Stimulated activated naive CD4-positive, alpha-beta T cell treated with Interleukin-2 at 50 U/mL for 16 hours (primary cell): Measurements from ENCODE around the gene SNPH.

Source experiments
- DNase-seq: peaks from one replicate; lab custom pipeline; 2025; lab: John Stamatoyannopoulos, UW

The SNPH gene

DNA sequence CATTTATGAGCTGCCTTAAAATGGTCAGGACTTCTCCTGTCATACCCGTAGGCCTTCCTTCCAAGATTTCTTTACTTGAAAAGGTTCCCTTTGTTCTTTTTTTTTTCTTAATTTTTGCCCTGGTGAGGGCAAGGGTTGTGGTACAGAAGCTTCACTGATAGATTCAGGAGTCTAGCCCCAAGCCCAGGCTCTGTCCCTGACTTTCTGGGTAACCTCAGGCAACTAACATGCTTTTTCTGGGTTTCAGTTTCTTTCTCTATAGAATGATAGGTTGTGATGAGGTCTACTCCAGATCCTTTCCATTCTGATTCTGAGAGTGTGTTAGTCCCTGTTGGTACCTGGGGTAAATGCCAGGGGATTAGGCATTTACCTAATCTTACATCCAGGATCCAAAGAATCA is 21.2 kb downstream of the SNPH start:
- no peak for DNase-seq

DNA sequence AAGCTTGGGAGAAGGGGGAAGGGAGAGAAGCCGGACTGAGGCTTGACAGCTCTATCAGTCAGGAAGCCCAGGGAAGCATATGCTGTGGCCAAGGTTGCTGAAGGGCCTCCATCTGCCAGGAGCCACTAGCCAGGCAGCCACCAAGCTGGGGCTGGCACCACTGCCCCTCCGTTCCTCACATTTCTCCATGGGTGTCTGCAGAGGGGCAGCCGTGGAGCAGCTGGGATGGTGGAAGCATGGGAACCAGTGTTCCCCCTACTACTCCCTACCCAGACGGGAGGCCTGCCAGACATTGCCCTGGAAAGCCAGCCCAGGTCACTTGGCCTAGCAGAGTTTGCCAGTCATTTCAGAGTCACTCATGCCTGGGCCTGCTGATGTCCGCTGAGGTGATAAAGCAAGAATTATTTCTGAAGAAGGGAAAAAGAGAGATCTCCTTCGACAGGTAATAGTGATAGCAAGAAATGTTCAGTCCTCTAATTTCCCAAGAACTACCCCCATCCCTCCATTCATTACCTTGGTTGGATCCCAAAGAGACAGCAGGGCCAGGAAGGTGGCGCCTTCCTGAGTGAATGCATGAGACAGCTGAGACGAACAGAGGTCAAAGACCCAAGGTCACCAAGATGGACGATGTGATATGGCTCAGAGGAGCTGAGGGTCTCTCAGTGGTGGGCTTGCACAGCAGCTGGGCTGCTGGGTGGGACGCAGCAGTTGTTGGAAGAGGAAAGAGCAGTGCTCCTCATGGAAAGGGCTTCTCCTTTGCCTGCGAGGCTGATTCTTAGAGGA is 21.9 kb downstream of the SNPH start:
- DNase-seq: no peak

DNA sequence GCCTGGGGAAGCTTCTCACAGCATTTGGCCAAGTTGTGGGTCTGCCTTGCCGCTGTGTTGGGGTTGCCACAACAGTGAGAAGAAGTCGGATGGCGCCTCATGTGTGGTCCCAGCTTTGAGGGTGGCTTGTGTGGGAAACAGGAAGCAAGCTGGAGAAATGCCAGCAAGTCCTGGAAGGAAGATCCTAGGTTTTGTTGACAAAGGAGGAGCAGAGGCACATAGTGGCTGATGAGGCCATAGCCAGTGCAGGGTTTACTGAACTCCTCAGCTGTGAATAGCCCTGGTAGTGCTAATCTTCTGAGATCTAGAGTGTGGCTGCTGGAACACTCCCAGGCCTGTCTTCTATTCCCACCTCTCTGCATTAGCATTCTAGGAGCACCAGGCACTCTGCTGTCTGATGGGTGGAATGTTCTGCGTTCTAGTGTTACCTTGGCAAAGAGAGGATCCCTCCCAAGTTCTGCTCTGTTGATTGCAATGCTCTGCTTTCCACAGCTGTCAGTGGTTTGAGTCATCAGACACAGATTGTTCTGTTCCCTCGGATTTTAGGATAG is 25.2 kb downstream of the SNPH start:
- no peak for DNase-seq

DNA sequence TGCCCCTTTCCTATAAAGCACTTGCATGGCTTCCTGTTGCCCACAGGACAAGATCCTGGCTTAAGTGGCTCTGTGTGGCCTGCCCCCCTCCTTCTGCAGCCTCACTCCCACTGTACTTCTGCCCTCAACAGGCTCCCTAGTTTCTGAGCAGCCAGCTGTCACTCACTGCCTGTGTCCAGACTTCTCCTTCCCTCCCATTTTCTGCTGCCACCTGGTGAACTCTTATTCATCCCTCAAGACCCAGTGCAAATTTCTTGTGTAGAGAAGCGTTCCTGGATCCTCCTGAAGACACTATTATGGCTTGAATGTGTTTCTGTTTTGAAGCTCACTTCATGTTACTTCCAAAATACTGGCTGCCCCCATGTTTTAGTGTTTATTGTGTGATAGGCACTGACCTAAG is 26.5 kb downstream of the SNPH start:
- no peak for DNase-seq

DNA sequence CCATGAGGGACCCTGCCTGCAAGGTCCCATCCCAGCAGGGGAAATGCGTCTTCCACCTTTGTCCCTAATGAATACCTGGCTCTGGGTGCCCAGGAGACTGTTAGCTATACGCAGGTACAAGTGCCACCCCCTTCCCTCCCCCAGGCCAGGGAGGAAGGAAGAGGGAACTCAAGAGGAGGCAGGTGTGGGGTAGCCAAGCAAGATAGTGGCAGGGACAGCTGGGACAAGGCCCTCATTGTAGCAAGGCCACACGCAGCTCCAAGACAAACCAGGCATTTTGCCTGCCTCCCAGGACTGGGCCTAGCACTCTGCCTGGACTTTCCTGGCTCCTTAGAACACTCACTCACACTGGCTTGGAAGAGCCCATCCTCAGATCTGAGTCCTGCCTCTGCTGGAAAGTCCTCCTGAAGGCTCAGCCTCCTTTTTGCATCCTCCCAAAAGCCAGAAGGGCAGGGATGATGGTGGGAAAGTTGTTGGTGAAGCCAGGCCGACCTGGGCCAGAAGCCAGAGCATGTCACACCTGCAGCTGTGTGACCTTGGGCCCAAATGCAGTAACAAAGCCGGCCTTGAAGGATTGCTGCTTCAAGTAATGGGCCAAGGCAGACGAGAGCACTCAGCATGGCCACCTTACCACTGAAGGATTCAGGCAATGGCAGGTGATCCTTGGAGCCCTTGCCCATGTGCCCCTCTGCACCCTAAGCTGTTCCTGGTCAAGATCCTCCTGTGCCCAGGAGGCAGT is 27.7 kb downstream of the SNPH start:
- no peak for DNase-seq

DNA sequence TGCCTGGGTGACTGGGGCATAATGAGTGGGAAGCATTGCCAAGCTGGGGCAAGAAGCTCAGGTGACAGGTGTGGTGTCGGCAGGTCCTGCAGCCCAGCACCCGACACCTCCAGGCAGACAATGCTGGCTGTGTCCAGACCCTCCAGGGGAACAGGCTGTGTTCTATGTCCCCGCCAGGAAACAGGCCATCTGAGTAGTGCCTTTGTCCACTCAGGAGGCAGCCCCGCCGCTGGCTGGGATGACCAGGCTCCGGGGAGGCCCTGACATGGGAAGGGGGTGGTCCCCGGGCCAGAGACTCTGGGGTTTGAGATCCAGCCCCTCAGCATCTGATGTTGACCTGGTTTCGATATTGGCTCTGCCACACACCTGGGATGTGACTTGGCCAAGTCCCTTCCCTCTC is 28.4 kb downstream of the SNPH start:
- DNase-seq: no peak

DNA sequence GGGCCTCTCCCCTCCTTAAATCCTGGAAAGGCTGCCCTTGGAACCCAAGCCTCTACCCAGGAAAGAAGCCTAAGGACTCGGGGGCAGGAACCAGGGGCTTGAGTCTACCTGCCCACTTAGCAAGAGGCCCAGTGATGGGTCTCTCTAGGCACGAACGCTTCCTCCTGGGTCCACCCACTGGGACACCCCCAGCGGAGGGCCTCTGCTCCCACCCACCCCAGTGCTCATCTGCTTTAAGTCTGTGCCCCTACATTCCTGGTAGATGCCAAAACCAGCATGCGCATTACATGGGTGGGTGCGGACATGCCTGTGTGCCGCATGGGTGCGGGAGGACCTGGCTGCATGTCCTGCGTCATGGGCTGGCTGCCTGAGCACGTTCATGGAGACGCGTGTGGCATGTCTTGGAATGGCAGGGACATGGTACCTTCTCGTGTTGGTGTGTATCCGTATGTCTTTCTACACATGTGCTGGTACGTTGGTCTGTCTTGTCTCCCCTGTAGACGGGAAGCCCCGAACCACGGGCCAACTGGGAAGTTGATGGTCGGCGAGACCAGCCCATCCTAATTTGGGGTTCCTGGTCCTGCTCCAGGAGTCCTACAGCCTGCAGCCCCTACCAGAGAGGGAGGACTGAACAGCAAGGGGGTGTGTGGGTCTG is 29.3 kb downstream of the SNPH start:
- no peak for DNase-seq

DNA sequence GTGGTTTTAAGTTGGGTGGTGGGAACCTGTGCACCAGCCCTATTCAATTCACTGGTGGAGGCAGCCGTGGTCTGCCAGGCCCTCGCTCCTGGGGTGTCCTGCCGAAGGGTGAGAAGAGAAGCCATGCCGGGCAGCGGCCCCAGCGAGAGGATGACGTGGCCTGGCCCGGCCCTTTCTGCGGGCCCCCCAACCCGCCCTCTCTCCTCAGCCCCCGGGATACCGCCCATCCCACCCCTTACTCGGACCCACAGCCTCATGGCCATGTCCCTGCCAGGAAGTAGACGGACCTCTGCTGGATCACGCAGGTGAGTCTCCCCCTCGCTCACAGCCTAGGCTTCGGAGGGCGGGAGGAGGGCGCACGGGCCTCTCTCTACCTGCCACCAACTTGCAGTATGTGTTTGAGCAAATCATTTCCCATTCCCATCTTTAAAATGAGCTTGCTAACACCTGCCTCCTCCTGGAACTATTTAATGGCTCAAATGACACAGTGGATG is 30.1 kb downstream of the SNPH start:
- DNase-seq: no peak

DNA sequence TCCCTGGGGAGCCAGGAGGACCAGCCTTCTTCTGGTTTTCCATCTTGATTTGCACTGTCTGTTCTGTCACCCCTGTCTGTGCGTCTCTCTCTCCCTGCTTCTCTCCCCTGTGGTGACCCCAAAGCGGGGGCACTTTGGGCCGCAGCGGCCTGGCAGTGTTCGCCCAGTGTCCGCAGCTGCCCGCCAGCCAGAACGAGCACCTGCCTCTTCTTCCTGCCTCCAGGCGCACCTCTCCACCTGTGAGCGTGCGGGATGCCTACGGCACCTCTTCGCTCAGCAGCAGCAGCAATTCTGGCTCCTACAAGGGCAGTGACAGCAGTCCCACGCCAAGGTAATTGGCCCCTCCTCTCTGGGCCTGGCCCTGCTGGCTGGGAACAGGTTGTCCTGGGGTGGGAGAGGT is 30.8 kb downstream of the SNPH start:
- DNase-seq: no peak

DNA sequence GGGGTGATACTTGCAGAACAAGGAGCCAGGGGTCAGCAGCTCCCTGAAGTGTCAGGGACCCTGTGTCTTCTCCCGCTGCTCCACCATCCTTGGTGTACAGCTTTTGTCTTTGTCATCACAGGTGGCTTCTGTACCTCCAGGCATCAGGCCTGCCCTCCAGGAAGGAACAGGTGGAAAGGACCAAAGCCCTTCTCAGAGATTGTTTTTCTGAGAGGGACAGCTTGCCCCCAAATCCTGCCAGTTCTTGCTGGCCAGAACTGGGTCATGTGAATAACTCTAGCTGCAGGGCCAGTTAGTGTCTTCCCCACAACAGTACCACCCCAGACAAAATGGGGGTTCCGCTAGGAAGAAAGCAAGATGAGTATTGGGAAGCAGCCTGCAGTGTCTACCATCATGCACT is 31.4 kb downstream of the SNPH start:
- no peak for DNase-seq

DNA sequence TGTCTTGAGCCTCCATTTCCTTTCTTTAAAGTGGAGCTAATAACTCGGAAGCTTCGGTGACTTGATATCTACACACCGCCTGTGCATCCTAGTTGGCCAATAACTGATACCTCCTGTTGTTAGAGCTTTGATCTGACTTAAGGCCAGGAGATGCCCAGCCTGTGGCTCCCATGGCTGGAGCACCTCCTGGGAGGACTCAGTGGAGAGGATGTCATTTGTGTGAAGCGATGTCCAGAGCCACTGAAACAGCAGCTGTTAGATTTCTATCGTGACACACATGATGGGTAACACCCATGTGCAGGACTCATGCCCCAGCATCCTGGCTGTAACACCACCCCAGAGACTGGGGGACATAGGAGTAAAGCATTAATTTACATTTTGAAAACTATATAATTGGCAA is 32.1 kb downstream of the SNPH start:
- no peak for DNase-seq

DNA sequence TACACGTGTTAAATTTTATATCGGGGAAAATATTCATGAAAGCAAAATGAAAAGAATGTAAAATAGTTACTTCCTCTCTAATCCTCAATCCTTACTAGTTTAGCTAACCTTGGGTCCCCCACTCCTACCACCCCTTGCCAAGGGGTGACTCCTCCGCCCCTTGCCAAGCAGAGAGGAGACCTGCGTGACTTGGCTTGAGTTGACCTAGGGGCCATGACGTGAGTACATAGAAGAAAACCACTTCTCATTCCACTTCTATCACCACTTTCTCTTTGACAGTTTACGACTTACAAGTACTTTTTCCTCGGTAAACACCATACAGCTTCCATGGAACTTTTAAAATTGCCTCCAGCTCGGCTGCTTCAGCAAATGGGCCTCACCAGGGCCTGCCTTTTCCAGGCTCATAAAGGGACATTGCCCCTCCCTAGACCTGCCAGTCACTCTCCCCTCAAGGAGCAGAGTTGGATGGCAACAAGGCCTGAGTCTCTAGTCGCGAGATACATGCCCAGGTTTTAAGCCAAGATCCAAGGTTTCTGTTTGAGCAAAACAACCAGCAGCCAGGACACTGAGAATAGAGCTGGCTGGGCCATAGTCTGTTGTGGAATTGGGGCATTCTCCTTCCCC is 32.9 kb downstream of the SNPH start:
- no peak for DNase-seq

DNA sequence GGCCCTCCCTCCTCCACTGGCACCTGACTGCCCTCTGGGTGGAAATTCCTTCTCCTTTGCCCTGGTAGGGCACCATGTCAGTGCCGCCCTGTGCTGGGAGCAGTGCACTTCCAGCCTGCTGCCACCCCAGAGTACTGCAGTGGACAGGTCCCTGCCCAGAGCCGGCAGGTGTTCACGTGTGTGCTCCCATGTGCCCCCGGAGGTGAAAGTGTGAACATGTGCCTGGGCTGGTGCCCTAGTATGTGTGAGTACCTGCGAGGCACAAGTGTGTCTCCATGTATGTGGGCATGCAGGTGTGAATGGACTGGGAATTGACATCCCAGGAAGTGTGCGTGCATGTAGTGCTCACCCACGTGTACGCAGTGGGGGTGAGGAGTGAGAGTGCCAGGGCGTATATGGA is 33.4 kb downstream of the SNPH start:
- DNase-seq: peak; percentile 4

DNA sequence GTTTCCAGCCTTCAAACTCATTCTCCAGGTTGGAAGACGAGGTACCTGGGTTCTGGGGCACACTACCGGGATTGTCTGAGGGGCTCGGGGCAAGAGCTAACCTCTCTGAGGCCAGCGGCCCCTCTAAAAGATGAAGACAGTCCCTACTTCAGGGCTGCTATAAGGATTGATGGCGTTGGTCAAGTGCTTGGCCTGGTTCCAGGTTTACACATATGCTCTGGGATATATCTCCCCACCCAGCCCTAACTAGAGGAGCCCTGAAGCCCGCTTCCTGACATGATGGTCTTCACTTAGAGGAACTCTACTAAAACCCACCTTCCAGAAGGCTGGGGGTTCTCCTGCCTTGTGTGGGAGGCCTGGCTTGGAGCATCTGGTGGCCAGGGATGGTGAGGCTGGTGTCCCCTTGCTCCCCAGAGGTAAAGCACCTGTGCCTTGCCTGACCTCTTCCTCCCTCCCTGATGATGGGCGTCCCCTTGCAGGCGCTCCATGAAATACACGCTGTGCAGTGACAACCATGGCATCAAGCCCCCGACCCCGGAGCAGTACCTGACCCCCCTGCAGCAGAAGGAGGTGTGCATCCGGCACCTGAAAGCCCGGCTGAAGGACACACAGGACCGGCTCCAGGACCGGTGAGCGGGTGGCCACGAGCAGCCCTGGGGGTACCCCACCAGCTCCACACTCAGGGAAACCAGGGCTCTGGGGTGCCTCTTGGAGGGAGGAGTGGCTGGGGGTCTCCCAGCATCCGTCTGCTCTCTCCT is 34.2 kb downstream of the SNPH start:
- DNase-seq: no peak

DNA sequence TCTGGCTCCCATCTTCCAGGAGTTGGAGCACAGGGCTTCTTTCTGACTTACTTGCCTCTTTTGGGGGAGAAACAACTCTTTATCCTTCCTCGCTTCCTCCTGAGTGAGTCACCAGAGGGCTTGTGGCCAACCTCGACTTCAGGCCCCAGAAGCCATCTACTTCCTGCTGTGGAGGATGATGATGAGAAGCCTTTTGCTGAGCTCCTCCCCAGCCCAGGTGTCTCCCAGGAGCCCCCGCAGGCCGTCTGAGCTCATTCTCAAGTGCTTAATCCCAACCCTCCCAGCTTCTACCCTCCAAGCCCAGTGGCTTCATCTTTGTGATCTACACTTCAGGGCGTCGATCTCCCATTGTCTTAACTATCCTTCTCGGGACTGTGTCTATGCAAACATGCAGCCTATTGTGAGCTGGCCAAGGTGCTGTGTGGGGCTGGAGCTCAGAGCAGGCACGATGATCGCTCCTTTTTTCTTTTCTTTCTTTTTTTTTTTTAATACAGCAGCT is 35.0 kb downstream of the SNPH start:
- DNase-seq: peak; percentile 17

DNA sequence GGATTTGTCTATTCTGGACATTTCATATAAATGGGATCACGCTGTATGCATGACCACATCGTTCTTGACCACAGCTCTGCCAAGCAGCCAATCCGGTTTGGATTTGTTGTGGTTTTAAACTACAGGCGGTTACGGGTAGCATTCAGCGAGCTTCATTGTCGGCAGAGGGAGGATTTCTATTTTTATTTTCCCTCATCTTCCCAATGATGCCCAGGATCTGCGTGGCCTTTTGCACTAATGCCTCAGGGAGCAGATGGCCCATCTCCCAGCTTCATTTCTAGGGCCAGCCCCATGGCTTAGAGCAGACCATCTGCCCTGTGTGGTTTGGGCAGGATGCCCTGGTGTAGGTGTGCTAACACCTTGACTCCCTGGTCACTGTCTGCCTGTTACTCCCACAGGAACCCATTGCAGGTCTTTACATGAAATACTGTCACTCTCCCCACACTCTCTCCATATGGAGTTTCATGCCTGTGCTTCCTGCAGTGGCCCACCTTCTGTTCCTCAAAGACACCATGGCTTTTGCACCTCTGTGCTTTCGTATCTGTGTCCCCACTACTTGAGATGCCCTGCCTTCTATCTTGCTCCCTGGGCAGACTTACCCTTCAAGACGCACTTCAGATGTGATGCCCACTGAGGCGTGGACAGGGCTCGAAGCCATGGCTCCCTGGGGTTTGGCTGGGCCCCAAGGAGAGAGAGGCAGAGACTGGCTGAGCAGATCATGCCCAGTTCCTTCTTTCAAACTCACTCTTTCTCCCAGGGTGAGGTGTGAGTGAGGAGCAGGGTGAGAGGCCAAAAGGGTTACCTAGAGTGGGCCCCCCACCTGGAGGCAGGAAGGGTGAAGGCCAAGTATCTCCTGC is 36.8 kb downstream of the SNPH start:
- DNase-seq: no peak

DNA sequence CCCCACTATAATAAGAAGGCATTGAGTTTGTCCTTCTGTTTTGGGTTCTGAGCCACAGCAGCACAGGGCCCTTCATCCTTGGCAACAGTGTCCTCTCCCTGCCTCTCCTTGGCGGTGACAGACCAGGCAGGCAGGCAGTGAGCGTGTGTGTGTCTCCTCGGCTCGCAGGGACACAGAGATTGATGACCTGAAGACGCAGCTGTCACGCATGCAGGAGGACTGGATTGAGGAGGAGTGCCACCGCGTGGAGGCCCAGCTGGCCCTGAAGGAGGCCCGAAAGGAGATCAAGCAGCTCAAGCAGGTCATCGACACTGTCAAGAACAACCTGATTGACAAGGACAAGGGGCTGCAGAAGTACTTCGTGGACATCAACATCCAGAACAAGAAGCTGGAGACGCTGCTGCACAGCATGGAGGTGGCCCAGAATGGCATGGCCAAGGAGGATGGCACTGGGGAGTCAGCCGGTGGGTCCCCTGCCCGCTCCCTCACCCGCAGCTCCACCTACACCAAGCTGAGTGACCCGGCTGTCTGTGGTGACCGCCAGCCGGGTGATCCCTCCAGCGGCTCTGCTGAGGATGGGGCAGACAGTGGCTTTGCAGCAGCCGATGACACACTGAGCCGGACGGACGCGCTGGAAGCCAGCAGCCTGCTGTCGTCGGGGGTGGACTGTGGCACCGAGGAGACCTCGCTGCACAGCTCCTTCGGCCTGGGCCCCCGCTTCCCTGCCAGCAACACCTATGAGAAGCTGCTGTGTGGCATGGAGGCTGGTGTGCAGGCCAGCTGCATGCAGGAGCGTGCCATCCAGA is 38.8 kb downstream of the SNPH start:
- DNase-seq: no peak

DNA sequence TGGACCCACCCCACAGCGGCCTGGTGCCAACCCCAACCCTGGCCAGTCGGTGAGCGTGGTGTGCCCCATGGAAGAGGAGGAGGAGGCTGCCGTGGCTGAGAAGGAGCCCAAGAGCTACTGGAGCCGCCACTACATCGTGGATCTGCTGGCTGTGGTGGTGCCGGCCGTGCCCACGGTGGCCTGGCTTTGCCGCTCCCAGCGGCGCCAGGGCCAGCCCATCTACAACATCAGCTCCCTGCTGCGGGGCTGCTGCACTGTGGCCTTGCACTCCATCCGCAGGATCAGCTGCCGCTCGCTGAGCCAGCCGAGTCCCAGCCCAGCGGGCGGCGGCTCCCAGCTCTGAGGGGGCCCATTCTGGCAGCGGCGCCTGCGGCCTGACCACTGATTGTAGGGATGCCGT is 39.6 kb downstream of the SNPH start:
- DNase-seq: no peak

DNA sequence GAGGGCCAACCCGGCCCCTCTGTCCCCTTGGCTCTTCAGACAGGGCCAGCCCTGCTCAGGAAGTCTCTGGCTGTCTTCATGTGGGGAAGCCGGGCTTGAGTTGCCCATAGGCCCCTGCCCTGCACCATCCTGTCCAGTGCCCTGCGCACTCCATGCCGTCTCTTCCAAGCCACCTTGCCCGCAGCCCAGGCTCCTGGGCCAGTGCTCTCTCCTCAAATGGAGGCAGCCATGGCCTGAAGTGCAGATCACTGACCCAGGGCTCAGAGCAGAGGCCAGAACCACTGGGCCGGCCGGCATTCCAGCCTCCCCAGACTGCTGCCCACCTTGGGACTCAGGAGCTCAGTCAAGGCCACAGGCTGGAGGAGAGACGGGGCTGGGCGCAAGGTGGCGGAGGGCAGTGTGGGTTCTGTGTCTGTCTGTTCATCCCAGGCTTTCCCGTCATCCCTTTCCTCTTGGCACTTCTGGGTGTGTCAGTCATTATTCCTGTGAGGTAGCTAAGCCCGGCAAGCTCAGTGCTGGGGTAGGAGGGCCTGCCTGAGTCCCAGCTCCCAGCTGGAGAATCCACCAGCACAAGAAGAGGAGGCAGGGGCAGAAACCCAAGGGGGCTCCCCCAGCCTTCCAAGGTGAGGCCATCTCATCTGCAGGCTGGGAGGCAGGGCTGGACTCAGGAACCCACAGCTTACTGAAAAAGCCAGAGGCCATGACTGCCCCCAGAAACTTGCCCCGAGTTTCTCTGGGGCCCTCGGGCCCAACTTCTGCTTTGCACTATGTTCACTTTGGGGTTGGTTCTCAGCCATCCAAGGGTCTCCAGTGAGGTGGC is 40.4 kb downstream of the SNPH start:
- no peak for DNase-seq
